ENCODE measurements around the gene TNS4.

Gene TNS4

GRCh38 chr17:40545660-40546059 lies 44.2 kb upstream of the TNS4 start:
- TF ChIP-seq FOXM1 (IDR thresholded peaks at IDR 0.05; ENCODE audit: borderline replicate concordance) = no peak
- TF ChIP-seq FOXA1 (IDR thresholded peaks at IDR 0.05) = no peak
- no peak for TF ChIP-seq PKNOX1 (IDR thresholded peaks at IDR 0.05)
- POLR2A ChIA-PET = no interaction called here
- DNase-seq (ENCODE audit: extremely low spot score) = no peak
- CTCF ChIA-PET = interaction anchor here (0.8 kb wide), 1 partner anchor 14 kb away, joined by 4 read pairs; no protein-coding TSS in a partner anchor

- ChIA-PET POLR2A (no interaction called here), CTCF (interaction anchor here (1.0 to 1.1 kb wide), 3 partner anchors 8 to 18 kb away, joined by 3 to 5 read pairs (median 4); no protein-coding TSS in a partner anchor)
- TF ChIP-seq SUZ12 (IDR thresholded peaks at IDR 0.05) = no peak
- TF ChIP-seq FOXM1 (IDR thresholded peaks at IDR 0.05; ENCODE audit: borderline replicate concordance) = no peak
- TF ChIP-seq TARDBP (IDR thresholded peaks at IDR 0.05) = no peak
- TF ChIP-seq BHLHE40 (IDR thresholded peaks at IDR 0.05; ENCODE audit: borderline replicate concordance) = no peak
- TF ChIP-seq ARNT (IDR thresholded peaks at IDR 0.05) = no peak
- DNase-seq (ENCODE audit: extremely low spot score) = no peak
Measured at GRCh38 chr17:40542558-40543411, 41.4 kb upstream of the TNS4 start.

GRCh38 chr17:40541873-40542557 lies 40.6 kb upstream of the TNS4 start:
- ChIA-PET CTCF (interaction anchor here (0.9 kb wide), 1 partner anchor 18 kb away, joined by 3 read pairs; no protein-coding TSS in a partner anchor), POLR2A (no interaction called here)
- no peak for DNase-seq (ENCODE audit: extremely low spot score)
- TF ChIP-seq BHLHE40 (IDR thresholded peaks at IDR 0.05; ENCODE audit: borderline replicate concordance) = no peak
- no peak for TF ChIP-seq PKNOX1 (IDR thresholded peaks at IDR 0.05)
- TF ChIP-seq SUZ12 (IDR thresholded peaks at IDR 0.05) = no peak
- no peak for TF ChIP-seq TARDBP (IDR thresholded peaks at IDR 0.05)
- no peak for TF ChIP-seq CTBP1 (IDR thresholded peaks at IDR 0.05; ENCODE audit: borderline replicate concordance)
- no peak for TF ChIP-seq FOXK2 (IDR thresholded peaks at IDR 0.05)
- TF ChIP-seq FOXA1 (IDR thresholded peaks at IDR 0.05) = no peak
- TF ChIP-seq L3MBTL2 (conservative IDR thresholded peaks at IDR 0.05) = no peak
- no peak for TF ChIP-seq FOXM1 (IDR thresholded peaks at IDR 0.05; ENCODE audit: borderline replicate concordance)

- ChIA-PET CTCF (interaction anchor here (0.9 kb wide), 1 partner anchor 19 kb away, joined by 3 read pairs; no protein-coding TSS in a partner anchor), POLR2A (no interaction called here)
- TF ChIP-seq CTBP1 (IDR thresholded peaks at IDR 0.05; ENCODE audit: borderline replicate concordance) = no peak
- no peak for TF ChIP-seq LEF1 (IDR thresholded peaks at IDR 0.05; ENCODE audit: borderline replicate concordance)
- TF ChIP-seq ARNT (IDR thresholded peaks at IDR 0.05) = no peak
- no peak for TF ChIP-seq SUZ12 (IDR thresholded peaks at IDR 0.05)
- no peak for TF ChIP-seq ZNF384 (IDR thresholded peaks at IDR 0.05)
- no peak for TF ChIP-seq BHLHE40 (IDR thresholded peaks at IDR 0.05; ENCODE audit: borderline replicate concordance)
- no peak for DNase-seq (ENCODE audit: extremely low spot score)
Measured at GRCh38 chr17:40541060-40541872, 39.8 kb upstream of the TNS4 start.

- ChIA-PET CTCF (interaction anchor here (1.3 kb wide), 1 partner anchor 20 kb away, joined by 4 read pairs; no protein-coding TSS in a partner anchor), POLR2A (interaction anchor here (1.3 to 2.3 kb wide), 2 partner anchors 123 to 178 kb away, joined by 4 to 7 read pairs; partner anchors contain the start of gene TOP2A)
Measured at GRCh38 chr17:40540448-40540847, 39.0 kb upstream of the TNS4 start.

GRCh38 chr17:40539711-40540411 lies 38.4 kb upstream of the TNS4 start:
- CTCF ChIA-PET = interaction anchor here (1.3 kb wide), 1 partner anchor 20 kb away, joined by 4 read pairs; no protein-coding TSS in a partner anchor
- POLR2A ChIA-PET = interaction anchor here (1.3 to 2.3 kb wide), 2 partner anchors 122 to 178 kb away, joined by 4 to 7 read pairs; partner anchors contain the start of gene TOP2A
- TF ChIP-seq L3MBTL2 (conservative IDR thresholded peaks at IDR 0.05) (no peak), HDGF (IDR thresholded peaks at IDR 0.05; ENCODE audit: borderline replicate concordance) (no peak), ZNF384 (IDR thresholded peaks at IDR 0.05) (no peak), BHLHE40 (IDR thresholded peaks at IDR 0.05; ENCODE audit: borderline replicate concordance) (no peak), LEF1 (IDR thresholded peaks at IDR 0.05; ENCODE audit: borderline replicate concordance) (no peak), FOXM1 (IDR thresholded peaks at IDR 0.05; ENCODE audit: borderline replicate concordance) (no peak), FOXK2 (IDR thresholded peaks at IDR 0.05) (no peak), TARDBP (IDR thresholded peaks at IDR 0.05) (no peak), CTBP1 (IDR thresholded peaks at IDR 0.05; ENCODE audit: borderline replicate concordance) (no peak)
- DNase-seq (ENCODE audit: extremely low spot score) = no peak

More at GRCh38 chr17:40540448-40540847, 39.0 kb upstream of the TNS4 start:
- TF ChIP-seq NFRKB (IDR thresholded peaks at IDR 0.05) (no peak), BHLHE40 (IDR thresholded peaks at IDR 0.05; ENCODE audit: borderline replicate concordance) (no peak), L3MBTL2 (conservative IDR thresholded peaks at IDR 0.05) (no peak), LEF1 (IDR thresholded peaks at IDR 0.05; ENCODE audit: borderline replicate concordance) (no peak), SUZ12 (IDR thresholded peaks at IDR 0.05) (no peak), FOXA1 (IDR thresholded peaks at IDR 0.05) (no peak)
- no peak for DNase-seq (ENCODE audit: extremely low spot score)
